ENCODE data around the gene C1RL. TPM values are rescaled to one million over a fixed set of nuclear protein-coding genes. Genes with fewer than 3 reads are reported as not detected.

The C1RL gene, protein sequence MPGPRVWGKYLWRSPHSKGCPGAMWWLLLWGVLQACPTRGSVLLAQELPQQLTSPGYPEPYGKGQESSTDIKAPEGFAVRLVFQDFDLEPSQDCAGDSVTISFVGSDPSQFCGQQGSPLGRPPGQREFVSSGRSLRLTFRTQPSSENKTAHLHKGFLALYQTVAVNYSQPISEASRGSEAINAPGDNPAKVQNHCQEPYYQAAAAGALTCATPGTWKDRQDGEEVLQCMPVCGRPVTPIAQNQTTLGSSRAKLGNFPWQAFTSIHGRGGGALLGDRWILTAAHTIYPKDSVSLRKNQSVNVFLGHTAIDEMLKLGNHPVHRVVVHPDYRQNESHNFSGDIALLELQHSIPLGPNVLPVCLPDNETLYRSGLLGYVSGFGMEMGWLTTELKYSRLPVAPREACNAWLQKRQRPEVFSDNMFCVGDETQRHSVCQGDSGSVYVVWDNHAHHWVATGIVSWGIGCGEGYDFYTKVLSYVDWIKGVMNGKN
- total RNA-seq = 10 to 100 TPM; 38.1 to 42.3 (median 40.4) TPM

DNA sequence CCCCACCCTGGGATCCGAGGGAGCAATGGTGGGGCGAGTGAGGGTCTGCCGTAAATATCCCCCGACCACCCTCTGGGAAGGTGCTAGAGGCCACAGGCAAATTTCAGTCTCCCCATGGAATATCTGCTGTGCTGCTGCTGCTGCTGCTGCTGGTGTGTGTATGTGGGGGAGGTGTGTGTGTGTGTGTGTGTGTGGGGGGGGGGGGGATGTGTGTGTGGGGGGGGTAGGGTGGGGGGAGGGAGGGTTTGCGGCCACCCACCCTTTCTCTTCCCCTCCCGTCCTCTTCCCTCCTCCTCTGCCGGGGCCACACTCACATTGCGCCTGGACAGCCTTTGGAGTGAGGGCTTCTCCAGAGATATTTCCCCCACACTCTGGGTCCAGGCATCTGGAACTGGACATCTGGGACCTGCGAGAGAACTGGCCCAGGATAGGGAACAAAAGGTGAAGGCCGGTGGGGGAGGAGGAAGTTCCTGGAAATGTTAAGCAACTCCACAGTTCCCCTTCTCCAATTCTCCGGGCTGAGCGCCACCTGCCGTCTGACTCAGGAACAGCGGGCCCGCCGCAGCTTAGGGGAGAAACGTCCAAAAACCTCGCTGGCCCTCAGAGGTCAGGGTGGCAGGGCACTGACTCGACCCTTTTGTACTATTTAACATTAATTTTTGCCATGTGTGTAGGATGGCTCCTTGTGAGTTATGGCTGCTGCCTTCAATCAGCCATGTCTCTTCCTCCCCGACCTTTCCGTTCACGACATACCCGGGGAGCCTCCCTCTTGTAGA lies at the start of gene C1RL:
Gene C1RL, minus strand, starts transcription at position 419 of the 776 bp plus-strand sequence. Its CDS starts 34 bp downstream, at position 385.
- intact Hi-C loops (cut with DNase I; ENCODE audit: low total_unique reads) = no loop called here
- DNase-seq (ENCODE audit: low spot score in 2 of 2) = peak; percentile 92 to 99
- TF ChIP-seq POLR2A (IDR thresholded peaks at IDR 0.05) = no peak
- TF ChIP-seq, protein P1, sequence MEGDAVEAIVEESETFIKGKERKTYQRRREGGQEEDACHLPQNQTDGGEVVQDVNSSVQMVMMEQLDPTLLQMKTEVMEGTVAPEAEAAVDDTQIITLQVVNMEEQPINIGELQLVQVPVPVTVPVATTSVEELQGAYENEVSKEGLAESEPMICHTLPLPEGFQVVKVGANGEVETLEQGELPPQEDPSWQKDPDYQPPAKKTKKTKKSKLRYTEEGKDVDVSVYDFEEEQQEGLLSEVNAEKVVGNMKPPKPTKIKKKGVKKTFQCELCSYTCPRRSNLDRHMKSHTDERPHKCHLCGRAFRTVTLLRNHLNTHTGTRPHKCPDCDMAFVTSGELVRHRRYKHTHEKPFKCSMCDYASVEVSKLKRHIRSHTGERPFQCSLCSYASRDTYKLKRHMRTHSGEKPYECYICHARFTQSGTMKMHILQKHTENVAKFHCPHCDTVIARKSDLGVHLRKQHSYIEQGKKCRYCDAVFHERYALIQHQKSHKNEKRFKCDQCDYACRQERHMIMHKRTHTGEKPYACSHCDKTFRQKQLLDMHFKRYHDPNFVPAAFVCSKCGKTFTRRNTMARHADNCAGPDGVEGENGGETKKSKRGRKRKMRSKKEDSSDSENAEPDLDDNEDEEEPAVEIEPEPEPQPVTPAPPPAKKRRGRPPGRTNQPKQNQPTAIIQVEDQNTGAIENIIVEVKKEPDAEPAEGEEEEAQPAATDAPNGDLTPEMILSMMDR (IDR thresholded peaks at IDR 0.05) = peak in 1 of 3 donors; percentile 91
- 11 to 12% methylated on average over 22 to 23 of the region's 23 CpGs for WGBS, 2 donors
- H3K4me3 ChIP-seq (ENCODE audit: low read depth, poor library complexity, severe bottlenecking) = peak within 1 kb of the TSS; percentile 58

DNA sequence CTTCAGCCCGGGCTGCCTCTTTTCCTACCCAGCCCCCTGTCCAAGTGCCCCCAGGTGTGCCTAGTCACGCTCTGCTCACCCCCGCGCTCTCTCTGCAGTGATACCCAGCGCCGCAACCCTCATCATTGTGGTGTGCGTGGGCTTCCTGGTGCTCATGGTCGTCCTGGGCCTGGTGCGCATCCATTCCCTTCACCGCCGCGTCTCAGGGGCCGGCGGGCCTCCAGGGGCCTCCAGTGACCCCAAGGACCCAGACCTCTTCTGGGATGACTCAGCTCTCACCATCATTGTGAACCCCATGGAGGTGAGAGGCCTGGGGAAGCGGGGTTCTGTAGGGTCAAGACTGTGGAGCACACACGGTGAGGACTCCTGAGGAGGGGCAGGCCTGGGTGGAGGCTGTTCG lies 48.4 kb upstream of the C1RL start:
- H3K4me3 ChIP-seq (ENCODE audit: low read depth, poor library complexity, severe bottlenecking) = no peak overlapping the region
- intact Hi-C loops (cut with DNase I; ENCODE audit: low total_unique reads) = no loop called here
- DNase-seq (ENCODE audit: low spot score in 2 of 2) = no peak
- 93 to 94% methylated on average over 17 of the region's 17 CpGs for WGBS, 2 donors
- no peak for TF ChIP-seq POLR2A (IDR thresholded peaks at IDR 0.05)
- TF ChIP-seq, protein P1 (IDR thresholded peaks at IDR 0.05) = no peak

DNA sequence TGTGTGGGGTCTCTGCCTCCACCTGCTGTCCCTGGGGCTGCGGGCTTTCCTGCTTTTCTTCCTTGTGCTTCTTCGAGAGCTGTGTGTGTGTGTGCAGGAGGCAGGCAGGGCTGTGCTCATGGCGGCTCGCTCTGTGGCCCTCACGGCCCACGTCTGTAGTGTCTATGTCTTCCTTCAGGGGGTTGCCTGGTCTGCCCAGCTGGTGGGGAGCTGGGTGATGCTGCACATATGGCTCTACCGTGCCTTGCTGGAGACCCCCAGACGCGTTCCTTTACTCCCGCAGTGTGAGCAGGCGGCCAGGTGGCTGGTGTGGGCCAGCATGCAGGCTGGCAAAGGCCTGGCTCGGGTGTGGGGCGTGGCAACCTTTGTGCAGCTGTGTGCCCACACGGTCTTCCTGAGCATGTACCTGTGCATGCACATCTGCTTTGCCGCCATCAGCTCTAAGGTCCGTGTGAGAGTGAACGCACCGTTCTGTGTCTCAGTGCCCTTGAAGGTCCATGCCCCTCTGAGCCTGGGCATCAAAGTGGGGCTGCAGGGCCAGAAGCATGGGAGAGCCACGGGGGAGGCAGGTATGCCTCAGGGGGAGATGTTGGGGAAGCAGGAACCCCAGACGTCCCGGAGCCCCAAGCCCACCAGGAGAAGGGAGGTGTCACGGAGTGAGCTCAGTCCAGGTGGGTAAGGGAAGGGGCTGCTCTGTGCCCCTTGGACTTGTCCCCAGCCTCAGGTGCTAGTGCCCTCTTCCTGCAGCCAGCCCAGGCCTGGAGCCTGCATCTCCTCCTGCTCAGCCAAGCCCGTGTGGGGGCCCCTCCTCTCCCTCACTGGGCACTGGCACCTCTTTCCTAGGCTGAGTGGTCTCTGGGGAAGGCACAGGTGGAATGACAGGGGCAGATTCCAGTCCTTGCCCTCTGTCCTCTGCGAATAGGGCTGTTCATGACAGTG lies 47.5 kb upstream of the C1RL start:
- DNase-seq (ENCODE audit: low spot score in 2 of 2) = no peak
- intact Hi-C loops (cut with DNase I; ENCODE audit: low total_unique reads) = no loop called here
- no peak overlapping the region for H3K4me3 ChIP-seq (ENCODE audit: low read depth, poor library complexity, severe bottlenecking)
- WGBS, 2 donors = 69 to 79% methylated on average over 21 to 24 of the region's 24 CpGs
- no peak for TF ChIP-seq POLR2A (IDR thresholded peaks at IDR 0.05)
- TF ChIP-seq, protein P1 (IDR thresholded peaks at IDR 0.05) = no peak

DNA sequence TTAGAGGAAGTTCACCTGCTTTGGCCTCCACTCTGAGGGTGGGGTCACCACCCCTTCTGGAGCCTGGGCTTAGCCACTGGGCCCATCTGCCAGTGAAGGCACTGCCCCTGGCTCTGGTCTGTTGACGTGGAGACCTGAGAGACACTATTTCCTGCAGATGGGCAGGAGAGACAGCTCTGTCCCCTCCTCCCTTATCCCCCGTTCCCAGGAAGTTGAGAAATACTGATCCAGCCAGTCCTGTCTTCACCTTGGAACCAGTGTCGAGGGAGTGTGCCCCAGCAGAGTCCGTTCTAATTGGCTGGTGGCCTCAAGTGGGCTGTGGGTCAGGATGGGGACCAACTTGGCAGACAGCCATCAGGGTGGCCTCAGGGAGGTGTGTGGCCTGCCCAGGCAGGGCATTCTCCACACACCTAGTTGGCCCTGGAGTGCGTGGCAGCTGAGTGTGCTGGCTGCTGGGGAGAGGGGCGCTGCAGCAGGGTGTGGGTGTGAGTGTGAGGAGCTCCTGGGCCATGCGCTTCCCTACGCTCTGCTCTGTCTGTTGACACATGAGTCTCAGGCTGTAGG lies 46.5 kb upstream of the C1RL start:
- no peak for DNase-seq (ENCODE audit: low spot score in 2 of 2)
- TF ChIP-seq POLR2A (IDR thresholded peaks at IDR 0.05) = no peak
- TF ChIP-seq, protein P1 (IDR thresholded peaks at IDR 0.05) = no peak
- intact Hi-C loops (cut with DNase I; ENCODE audit: low total_unique reads) = no loop called here
- no peak overlapping the region for H3K4me3 ChIP-seq (ENCODE audit: low read depth, poor library complexity, severe bottlenecking)
- 52 to 61% methylated on average over 8 of the region's 8 CpGs for WGBS, 2 donors

DNA sequence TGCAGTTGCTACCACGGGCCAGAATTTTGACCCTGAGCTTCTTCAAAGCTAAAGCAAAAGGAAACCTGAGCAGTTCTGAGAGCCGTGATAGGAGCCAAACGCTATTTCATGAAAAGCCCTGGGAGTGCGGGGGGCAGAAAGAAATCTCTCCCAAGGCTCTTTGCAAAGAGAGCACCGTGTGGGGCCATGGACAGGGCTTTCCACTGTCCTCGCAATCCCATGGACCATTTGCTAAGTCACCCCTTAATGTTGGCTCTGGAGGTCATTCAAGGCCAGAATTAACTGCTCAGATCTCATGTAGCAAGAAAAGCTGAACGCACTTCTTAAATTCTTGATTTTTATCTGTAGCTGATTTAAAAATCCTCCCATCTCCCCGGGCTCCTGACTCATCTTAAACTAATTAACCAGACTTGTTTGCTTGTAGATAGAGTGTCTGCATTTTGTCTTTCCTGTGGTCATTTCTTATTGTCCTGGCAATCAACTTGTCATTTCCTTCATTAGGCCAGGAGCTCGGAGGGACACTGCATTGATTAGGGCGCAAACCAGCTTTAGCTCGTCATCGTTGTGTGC lies 46.0 kb upstream of the C1RL start:
- H3K4me3 ChIP-seq (ENCODE audit: low read depth, poor library complexity, severe bottlenecking) = no peak overlapping the region
- intact Hi-C loops (cut with DNase I; ENCODE audit: low total_unique reads) = no loop called here
- TF ChIP-seq, protein P1 (IDR thresholded peaks at IDR 0.05) = no peak
- TF ChIP-seq POLR2A (IDR thresholded peaks at IDR 0.05) = no peak
- WGBS, 2 donors = 52 to 53% methylated on average over 12 of the region's 12 CpGs
- no peak for DNase-seq (ENCODE audit: low spot score in 2 of 2)
